ENCODE results near the gene SPNS3. TPM values are rescaled to one million over a fixed set of nuclear protein-coding genes. Genes with fewer than 3 reads are reported as not detected.

Gene SPNS3
- total RNA-seq, 1 donor from 2014 or later, result not detected

DNA sequence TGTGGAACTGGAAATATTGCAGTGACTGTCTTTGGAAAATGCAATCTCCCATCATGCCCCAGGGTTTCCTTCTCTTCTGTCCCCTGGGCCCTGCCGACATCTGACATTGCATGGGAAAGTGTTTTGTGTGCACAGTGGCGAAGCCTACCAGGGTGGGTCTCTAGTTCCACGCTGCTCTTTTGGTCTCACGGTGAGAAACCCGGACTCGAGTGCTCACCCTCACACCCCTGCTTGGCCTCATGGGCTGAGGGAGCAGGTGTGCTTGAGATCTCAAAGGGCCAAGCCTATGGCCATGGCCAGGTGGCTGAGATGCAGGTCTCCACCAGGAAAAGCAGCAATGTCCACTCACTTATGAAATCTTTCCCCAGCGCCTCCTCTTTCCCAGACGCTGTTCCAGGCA, 32.0 kb downstream of the SPNS3 start:
- DNase-seq (ENCODE audit: low spot score), result no peak

DNA sequence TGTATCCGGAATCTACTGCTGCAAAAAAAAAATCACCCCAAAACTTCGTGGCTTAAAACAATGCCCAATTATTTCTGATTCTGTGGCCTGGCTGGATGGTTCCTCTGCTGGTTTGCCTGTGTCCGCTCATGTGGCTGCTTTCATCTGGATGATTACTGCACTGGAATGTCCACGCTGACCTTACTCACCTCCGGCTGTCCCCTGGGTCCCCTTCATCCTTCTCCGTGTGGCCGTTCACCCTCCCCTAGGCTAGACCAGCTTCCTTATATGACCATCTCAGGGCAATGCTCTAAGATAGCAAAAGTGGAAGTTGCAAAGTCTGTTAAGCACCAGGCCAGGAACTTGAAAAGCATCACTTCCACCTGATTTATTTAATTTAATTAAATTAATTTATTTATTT, 33.5 kb downstream of the SPNS3 start:
- DNase-seq (ENCODE audit: low spot score), result no peak

DNA sequence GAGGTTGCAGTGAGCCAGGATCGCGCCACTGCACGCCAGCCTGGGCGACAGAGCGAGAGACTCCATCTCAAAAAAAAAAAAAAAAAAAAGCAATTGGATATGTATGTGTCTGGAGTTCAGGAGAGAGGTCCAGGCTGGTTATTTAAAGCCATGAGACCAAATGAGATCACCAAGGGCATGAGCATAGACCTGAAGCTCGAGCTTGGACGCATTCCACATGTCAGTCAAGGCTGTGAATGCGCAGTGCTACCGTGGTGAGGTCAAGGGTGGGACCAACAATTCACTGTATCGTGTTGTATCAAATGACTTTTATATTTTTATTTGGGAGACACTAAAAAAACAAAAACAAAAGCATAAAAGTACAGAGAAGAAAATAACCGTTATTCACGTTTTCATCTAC, 35.8 kb downstream of the SPNS3 start:
- DNase-seq (ENCODE audit: low spot score), result no peak

DNA sequence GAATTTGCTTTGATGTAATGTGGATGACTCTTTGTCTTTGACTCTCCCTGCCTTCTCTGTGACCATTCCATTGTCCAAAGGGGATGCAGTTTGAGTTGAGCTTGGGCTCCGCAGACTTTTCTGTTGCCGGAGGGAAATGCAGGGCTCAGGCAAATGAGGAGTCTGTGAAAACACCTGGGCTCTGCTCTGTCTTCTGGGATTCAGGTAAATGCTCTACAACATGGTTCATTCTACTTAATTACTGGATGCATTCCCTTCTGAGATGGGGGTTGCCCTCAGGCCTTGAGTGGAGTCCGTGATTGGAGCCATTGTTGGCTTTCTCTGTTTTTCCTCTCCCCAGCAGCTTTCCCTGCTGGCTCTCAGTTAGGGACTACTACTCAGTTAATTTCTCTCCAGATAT, 38.5 kb downstream of the SPNS3 start:
- DNase-seq (ENCODE audit: low spot score), result no peak

DNA sequence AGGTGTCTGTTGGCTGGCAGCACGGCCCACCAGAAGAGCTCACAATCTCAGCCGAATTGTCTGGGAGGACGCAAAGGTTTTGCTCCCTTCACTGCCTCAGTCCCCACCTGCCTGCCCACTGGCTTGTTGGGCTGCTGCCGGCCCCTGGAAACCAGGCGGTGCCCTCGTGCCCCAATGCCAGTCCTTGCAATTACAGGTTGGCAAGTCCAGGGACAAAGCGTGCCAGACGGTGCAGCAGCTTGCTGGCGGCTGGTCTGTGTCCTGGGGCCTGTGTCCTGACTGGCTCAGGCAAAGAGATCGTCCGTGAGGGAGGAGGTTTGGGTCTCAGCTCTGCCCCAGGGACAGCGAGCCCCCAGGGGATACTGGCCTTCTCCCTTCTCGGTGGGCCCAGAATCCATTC, 40.4 kb downstream of the SPNS3 start:
- DNase-seq (ENCODE audit: low spot score), result no peak

DNA sequence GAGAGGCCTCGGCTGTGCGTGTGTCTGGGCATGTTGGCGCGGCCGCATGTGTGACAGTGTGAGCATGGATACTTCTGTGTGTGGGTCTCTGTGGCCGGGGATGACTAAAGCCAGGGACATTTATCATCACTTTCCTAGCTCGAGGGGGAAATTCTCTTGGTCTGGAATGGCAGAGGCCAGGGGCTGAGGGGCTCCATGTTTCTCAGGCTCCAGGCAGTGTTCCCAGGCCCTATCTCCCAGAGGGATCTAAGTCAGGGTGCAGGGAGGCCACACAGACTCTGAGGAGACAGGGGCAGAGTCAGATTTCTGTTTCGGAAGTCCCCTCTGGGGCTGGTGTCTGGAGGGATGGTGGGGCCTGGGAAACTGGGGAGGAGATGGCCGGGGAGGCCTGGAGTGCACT, 41.3 kb downstream of the SPNS3 start:
- DNase-seq (ENCODE audit: low spot score), result no peak

DNA sequence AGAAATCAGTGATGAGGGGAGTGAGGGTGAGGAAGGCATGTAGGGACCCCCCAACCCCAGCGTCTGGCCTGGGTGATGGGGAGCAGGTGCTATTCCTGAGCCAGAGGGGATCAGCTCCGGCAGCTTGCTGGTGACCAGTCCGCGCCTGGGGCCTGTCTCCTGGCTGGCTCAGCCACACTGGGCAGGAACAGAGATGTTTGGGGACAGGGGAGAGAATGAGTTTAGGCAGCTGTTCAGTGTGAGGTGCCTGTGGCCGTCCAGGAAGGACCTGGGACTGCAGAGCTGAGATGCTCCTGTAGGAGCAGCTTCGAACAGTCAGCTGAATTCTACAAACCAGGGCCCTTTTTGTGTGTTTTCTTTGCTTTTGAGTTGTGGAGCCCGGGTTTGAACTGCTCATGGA, 41.7 kb downstream of the SPNS3 start:
- no peak for DNase-seq (ENCODE audit: low spot score)

DNA sequence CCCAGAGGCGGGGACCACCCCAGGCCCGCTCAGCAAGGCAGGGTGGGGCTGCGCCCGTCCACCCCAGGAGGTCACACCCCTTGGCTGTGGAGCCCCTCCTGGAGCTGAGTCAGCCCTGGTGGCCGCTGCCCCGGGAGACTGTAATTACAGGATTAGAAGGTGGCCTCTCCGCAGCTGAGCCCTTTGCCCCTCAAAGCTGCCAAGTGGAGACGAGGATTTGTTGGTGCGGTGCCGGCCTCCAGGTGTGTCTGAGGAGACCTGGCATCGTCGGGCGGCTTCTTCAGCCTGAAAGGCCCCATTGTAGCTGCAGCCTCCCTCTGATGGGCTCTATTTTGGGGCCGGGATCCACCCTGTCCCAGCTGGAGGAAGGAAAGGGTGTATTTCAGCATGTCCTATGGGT, 42.3 kb downstream of the SPNS3 start:
- DNase-seq (ENCODE audit: low spot score), result no peak

DNA sequence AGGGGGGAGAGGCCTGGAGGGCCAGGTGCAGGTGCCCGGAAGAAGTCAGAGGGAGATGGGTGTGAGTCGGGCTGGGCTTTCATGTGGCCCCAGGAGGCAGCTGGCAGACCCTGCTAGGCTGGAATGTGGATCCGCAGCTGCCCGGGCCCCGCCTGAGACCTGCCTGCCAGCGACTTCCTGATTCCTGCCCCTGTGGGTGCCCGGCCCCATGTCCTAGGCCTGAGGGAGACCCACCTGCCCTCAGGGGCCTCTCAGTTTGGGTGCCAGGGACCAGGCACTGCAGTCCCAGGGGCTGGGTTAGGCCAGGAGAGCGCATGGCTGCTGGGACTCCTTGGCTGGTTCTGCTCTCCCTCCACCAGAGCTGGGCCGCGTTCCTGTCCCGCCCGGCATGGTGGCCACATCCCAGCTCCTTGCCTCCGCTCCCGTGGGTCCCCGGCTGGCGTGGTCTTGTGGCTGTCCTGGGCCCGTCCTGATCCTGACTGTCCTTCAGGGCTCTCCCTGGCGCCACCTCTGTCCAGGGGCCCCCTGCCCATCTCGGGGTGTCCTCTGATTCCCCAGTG, 42.9 kb downstream of the SPNS3 start:
- DNase-seq (ENCODE audit: low spot score), result no peak

DNA sequence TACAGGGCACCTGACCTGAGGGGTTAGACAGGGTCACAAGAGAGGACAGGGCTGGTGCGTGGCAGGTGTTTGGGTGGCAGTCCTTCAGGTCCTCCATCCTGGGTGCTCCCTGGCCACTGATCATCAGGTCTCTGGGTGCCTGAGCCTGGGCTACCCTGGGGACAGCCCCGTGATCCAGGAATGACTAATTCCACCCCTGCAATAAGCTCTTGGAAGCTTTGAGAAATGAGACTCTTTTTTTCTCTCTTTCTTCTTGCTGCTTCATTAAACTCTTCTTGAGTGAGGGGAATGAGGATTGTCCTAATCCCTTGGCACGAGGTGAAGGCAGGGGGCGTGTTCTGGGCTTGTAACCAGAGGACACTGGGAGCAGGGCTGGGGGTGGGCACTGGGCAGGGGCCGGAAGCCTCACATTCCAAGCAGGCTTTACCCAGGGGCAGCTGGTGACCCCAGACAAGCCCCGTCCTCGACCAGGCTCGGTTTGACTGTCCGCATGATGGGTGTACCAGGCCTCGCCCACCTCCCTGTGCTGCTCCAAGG, 43.6 kb downstream of the SPNS3 start:
- DNase-seq (ENCODE audit: low spot score), result no peak

DNA sequence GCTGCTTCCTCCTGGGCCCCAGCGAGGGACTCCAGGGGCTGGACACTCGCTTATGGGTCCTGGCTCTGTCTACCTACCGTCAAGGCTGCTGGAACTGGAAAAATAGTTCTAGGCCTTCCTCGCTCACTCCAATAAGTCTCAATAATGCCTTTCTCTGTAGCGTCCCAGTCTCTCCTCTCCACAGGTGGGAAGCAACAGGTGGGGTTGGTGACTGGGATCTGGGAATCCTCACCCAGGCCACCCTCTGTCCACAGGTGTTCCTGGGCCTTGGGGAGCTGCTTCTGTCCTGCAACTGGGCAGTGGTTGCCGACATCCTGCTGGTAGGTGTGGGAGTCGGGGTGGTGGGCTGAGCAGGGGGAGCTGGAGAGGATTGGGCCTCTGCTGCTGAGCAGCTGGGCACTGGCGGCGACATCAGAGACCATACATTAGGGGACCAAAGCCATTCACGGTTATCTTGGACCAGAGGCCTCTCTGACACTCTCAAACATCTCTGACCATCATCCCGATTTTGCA, 44.6 kb downstream of the SPNS3 start:
- no peak for DNase-seq (ENCODE audit: low spot score)

DNA sequence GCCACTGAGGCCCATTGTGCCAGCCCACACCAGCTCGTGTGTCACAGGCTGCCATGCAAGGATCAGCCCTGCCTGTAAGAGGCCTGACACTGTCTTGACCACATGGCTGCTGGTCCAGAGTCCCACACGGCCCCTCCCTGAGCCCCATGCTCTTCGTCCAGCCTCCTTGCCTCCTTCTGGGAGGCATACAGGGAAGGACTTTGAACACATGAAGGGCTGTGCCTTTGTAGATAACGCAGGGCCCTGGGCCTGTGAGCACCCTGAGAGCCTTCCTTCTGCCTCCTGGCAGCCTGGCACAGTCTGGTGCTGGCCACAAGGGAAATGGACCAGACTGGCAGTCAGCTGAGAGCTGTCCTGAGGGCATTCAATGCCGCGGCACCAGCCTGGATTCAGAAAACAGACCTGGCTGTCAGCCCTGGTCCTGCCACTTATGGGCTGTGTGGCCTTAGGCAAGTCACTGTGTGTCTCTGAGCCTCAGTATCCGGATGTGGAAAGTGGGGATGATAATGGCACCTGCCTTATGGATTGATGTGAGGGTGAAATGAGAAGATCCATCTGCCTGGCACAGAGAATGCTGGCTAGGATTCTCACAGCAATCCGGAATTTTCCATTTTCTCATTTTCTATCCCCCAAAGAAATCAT, 45.7 kb downstream of the SPNS3 start:
- no peak for DNase-seq (ENCODE audit: low spot score)

DNA sequence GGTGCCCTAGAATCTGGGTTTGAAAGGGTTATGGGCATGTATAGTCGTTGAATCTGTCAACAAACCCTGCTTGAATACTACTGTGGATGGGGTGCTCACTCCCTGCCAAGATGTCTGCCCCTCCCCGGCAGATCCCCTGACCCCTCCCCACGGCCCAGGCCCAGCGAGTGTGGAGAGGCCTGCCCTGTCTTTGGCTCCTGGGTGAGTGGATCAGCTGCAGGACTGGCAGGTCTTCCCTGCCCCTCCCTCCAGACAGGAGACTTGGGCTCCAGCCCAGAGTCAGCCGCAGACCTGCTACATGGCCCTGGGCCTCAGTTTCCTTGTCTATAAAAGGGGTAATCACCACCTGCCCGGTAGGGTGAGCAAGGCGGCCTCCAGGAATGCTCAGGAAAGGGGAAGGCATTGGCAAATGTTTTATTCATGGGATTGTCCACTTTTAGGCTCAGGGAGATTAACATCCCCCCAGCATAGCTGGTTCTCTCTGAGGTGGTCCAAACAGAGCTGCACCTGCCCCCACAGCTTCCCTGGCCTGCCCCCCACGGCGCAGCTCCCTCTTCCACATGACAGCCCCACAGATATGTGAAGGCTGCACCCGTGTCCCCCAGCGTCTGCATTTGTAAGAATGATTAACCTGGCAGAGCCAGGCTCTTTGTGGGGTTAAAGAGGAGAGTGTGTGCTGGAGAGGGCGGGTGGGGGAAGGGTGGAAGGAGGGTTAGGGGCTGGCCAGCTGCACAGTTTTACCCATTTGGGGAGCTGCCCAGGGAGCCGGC, 46.4 kb downstream of the SPNS3 start:
- DNase-seq (ENCODE audit: low spot score), result no peak

DNA sequence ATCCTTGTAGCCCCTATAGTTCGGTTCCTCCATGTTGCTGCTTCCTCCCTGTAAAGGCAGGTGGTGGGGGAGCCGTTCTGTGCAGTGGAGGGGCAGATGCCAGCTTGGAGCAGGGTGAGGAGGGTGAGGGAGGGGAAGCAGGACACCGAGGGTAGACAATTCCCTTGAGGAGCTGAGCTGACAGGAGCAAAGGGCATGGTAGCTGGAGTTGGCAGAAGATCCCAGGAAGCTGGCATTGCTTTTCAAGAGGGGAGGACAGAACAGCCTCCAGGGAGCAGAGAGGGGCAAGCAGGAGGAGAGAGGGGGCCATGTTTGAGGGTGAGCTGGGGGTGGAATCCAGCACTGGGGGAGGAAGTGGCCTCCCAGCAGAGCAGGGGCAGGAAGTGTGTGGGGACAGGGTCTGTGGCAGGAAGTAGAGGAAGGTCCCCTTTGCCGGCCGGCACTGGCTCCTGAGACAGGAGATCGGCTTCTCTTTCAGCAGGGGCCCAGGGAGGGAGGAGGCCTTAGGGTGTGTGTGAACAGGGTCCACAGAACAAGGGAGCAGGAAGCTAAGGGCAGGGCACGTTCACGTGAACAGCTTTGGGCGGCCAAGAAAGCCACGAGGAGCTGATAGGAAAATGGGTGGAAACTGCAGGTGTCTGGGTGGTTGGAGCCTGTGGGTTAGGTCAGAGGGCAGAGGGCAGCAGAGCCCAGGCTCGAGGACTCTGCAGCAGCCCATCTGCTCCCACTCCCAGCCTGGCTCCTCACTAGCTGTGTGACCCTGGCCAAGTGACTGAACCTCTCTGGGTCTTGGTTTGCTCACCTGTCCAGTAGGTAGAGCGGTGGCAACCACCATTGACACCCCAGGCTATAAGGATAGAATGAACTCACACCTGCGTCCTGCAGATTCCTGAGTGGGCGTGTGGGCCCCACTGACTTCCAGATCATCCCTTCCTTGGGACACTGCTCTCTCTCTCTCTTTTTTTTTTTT, 47.5 kb downstream of the SPNS3 start:
- DNase-seq (ENCODE audit: low spot score), result no peak

DNA sequence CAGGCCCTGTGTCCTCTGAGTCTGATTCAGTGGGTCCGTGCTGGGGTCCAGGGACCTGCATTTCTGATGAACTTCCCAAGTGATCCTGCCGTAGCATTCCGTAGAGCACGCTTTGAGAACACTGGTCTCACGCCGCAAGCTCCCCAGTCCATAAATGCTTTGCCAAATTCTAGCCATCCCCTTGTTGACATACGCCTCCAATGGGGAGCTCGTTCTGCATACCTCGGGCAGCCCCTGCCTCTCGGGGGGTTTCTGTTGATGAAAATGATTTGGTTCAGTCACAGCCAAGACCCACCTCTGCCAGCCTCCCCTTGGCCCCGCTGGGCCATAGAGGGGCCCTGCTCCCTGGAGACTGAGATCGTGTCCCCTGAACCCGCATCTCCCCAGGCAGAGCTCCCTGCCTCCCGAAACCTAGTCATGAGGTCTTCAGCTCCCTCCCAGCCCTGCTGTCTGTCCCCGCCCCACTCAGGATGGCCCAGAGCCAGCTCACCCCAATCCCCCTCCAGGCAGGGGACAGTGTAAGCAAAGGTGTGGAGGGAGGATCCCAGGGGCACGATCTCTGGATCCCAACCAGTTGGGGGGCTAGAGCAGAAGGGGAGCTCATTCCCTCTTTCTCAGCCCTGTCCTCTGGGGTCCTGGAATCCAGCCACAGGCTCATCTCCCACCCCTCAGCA, 48.7 kb downstream of the SPNS3 start:
- no peak for DNase-seq (ENCODE audit: low spot score)

DNA sequence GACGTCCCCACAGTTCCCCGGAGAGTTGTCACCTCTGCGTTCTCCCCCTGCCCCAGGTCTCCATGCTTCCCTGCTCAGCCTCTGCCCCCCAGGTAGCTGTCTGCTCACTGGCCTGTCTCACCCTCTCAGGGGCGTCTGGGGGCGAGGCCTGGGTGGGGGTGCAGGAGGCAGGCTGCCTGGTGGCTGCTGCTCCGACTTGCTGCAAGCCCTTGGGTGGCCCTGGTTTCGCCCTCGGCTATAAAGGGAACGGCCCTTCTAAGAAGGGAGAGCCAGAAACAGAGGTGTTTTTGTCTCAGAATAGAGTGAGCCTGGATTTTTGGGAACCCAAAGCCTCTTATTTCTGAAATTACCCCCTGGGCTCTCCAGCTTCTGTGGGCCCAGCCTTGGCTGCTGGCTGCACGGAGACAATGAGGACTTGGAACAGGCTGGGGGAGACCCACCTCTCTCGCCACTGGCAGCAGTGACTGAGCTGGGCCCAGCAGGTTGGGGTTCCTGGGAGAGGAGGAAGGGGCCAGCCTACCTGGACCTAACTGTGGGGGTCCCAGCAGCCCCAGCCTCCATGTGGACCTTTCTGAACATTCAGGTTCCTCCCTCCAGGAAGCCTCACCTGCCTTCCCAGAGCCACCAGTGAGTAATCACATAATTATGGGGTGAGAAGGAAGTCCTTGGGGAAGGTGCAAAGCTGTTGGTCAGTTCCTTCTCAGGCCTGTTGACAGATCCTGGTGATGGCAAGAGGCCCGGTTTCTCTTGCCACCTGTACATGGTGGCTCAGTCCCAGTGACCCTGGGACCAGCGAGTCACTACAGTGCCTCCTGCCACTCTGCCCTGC, 49.5 kb downstream of the SPNS3 start:
- DNase-seq (ENCODE audit: low spot score), result no peak

DNA sequence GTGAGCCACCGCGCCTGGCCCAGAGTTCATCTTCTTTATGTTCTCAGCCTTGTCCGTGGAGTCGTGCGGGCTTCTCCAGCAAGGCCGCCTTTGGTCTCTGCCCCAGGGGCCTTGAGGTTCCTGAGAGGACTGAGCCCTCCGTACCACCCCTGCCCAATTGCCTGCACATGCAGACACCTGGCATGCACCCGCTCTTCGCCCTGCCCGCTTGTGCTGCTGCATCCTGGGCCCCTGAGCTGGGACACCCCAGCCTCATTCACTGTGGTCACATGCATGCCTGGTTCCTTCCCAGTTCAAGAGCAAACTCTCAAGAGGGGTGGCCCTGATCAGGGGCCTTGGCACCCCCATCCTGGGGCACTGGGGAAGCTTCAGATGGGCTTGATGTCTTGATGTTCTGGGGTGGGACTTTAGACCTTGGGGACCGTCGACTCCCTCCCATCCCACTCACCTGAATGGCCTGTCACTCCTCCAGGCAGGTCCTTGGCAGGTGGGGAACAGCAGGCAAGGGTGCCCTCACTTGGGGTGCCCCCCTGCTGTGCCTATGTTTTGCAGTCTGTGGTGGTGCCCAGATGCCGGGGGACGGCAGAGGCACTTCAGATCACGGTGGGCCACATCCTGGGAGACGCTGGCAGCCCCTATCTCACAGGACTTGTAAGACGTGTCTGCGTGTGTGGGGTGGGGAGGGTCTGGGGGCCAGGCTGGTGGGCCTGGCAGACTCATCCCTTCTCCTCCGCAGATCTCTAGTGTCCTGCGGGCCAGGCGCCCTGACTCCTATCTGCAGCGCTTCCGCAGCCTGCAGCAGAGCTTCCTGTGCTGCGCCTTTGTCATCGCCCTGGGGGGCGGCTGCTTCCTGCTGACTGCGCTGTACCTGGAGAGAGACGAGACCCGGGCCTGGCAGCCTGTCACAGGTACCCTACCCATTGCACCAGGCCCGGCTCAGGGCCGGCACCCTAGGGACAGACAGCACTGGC, 52.2 kb downstream of the SPNS3 start:
- no peak for DNase-seq (ENCODE audit: low spot score)

DNA sequence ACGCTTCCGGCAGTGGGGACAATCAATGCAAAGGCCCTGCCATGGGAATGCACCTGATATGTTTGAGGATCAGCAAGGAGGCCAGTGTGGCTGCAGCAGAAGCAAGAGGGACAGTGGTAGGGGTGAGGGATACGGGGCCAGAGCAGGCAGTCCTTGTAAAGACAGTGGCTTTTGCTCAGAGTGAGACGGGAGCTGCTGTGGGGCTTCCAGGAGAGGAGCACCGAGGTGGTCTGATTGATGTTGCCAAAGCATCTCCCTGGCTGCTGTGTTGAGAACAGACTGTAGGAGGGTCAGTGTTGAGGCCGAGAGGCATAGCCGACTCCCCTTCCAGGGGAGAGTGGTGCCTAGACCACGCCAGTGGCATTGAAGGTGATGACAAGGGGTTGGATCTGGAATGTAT, 53.6 kb downstream of the SPNS3 start:
- DNase-seq (ENCODE audit: low spot score), result no peak
